GM23338 (cell line): ENCODE results near the gene SRGAP1. TPM values are rescaled to one million over a fixed set of nuclear protein-coding genes. Genes with fewer than 3 reads are reported as not detected.

Experiments used
- ATAC-seq: fragments of 200-7000 bp; cut with Tn5 transposase; 3 replicates; pipeline ENCODE4 v1.9.1; 2020
- DNase-seq: peaks from one replicate; pipeline ENCODE4 v3.0.0-alpha.2; 2015; ENCODE audit warnings: low spot score
- H2AFZ ChIP-seq: fragments of 200-600 bp; sonication (generic); 2 replicates; pipeline ENCODE4 v1.8.0; 2016; ENCODE audit warnings: antibody characterized with exemption, mild to moderate bottlenecking, moderate library complexity
- H3F3A ChIP-seq: fragments of 200-600 bp; sonication (generic); replicated peaks from 2 replicates; pipeline ENCODE4 v1.8.0; 2017; ENCODE audit warnings: antibody characterized with exemption, mixed run types, low read depth
- H3K27ac ChIP-seq: fragments of 200-600 bp; sonication (generic); 2 replicates; pipeline ENCODE4 v1.6.1; 2016; ENCODE audit warnings: low read depth
- H3K27me3 ChIP-seq: fragments of 200-600 bp; sonication (generic); 2 replicates; pipeline ENCODE4 v1.8.0; 2016; ENCODE audit warnings: mild to moderate bottlenecking, mixed run types, moderate library complexity; ENCODE audit not compliant: insufficient read depth
- H3K36me3 ChIP-seq: fragments of 200-600 bp; sonication (generic); 2 replicates; pipeline ENCODE4 v1.8.0; 2016; ENCODE audit warnings: mild to moderate bottlenecking; ENCODE audit not compliant: insufficient read depth
- H3K4me1 ChIP-seq: fragments of 200-600 bp; sonication (generic); 2 replicates; pipeline ENCODE4 v1.8.0; 2016; ENCODE audit warnings: mild to moderate bottlenecking, moderate library complexity; ENCODE audit not compliant: insufficient read depth
- H3K4me2 ChIP-seq: fragments of 200-600 bp; sonication (generic); 2 replicates; pipeline ENCODE4 v1.7.1; 2017; ENCODE audit warnings: mixed run types
- H3K4me3 ChIP-seq: fragments of 200-600 bp; sonication (generic); 2 replicates; pipeline ENCODE4 v1.6.1; 2016; ENCODE audit warnings: mixed run types
- H3K79me2 ChIP-seq: fragments of 200-600 bp; sonication (generic); replicated peaks from 2 replicates; pipeline ENCODE4 v1.8.0; 2017; ENCODE audit warnings: mild to moderate bottlenecking; ENCODE audit not compliant: insufficient read depth
- H3K9me2 ChIP-seq: fragments of 200-600 bp; sonication (generic); 2 replicates; pipeline ENCODE4 v1.8.0; 2017; ENCODE audit not compliant: insufficient read depth
- H4K20me1 ChIP-seq: fragments of 200-600 bp; sonication (generic); replicated peaks from 2 replicates; pipeline ENCODE4 v1.8.0; 2017; ENCODE audit warnings: mild to moderate bottlenecking; ENCODE audit not compliant: insufficient read depth
- H3K27ac Mint-ChIP-seq: 2 replicates; pipeline ENCODE4 v1.8.0; 2020; ENCODE audit warnings: inconsistent platforms, mild to moderate bottlenecking, moderate library complexity, mixed read lengths
- H3K27me3 Mint-ChIP-seq: 3 replicates; pipeline ENCODE4 v1.8.0; 2022; ENCODE audit warnings: low read depth, mild to moderate bottlenecking, moderate library complexity, mixed read lengths, inconsistent platforms; ENCODE audit not compliant: insufficient read depth, poor library complexity
- H3K36me3 Mint-ChIP-seq: 3 replicates; pipeline ENCODE4 v1.8.0; 2021; ENCODE audit warnings: low read depth, mild to moderate bottlenecking, inconsistent platforms, moderate library complexity, mixed read lengths
- H3K4me1 Mint-ChIP-seq: 3 replicates; pipeline ENCODE4 v1.8.0; 2020; ENCODE audit warnings: mild to moderate bottlenecking, inconsistent platforms, mixed read lengths
- H3K4me3 Mint-ChIP-seq: 3 replicates; pipeline ENCODE4 v1.8.0; 2021; ENCODE audit warnings: moderate library complexity, mild to moderate bottlenecking, inconsistent platforms, mixed read lengths
- H3K9me3 Mint-ChIP-seq: 3 replicates; pipeline ENCODE4 v1.8.0; 2020; ENCODE audit warnings: moderate library complexity, mild to moderate bottlenecking, inconsistent platforms, mixed read lengths
- CREB1 ChIP-seq: fragments of 250-450 bp; sonication (Bioruptor Pico); IDR thresholded peaks from 2 replicates; pipeline ENCODE4 v1.5.0; 2020; ENCODE audit warnings: low read depth, mild to moderate bottlenecking, moderate library complexity
- CTCF ChIP-seq, 2 experiments: fragments of 200-600 bp in 1 of 2; sonication (generic) in 1 of 2; conservative IDR thresholded peaks; 2 replicates each; pipeline versions ENCODE4 v1.5.1 to v1.6.1; 2016 to 2017; ENCODE audit warnings: antibody characterized with exemption in 2 of 2, low read depth in 2 of 2, mild to moderate bottlenecking in 2 of 2, moderate library complexity in 1 of 2
- EZH2 ChIP-seq: fragments of 200-600 bp; sonication (generic); IDR thresholded peaks from one replicate; pipeline ENCODE4 v1.8.0; 2017; ENCODE audit warnings: antibody characterized with exemption, mild to moderate bottlenecking, low read depth; ENCODE audit not compliant: unreplicated experiment
- EZH2phosphoT487 ChIP-seq: fragments of 200-600 bp; sonication (generic); IDR thresholded peaks from one replicate; pipeline ENCODE4 v1.8.1; 2018; ENCODE audit warnings: antibody characterized with exemption; ENCODE audit not compliant: unreplicated experiment
- JUNB ChIP-seq: IDR thresholded peaks from one replicate; pipeline ENCODE4 v1.6.1; 2016; ENCODE audit warnings: antibody characterized with exemption; ENCODE audit not compliant: unreplicated experiment
- NANOG ChIP-seq: IDR thresholded peaks from 2 replicates; pipeline ENCODE4 v1.6.1; 2016; ENCODE audit warnings: antibody characterized with exemption, borderline replicate concordance
- POLR2AphosphoS5 ChIP-seq: IDR thresholded peaks from 2 replicates; pipeline ENCODE4 v1.6.1; 2016; ENCODE audit warnings: antibody characterized with exemption, low read depth
- STAT1 ChIP-seq: IDR thresholded peaks from one replicate; pipeline ENCODE4 v1.6.1; 2016; ENCODE audit warnings: antibody characterized with exemption; ENCODE audit not compliant: unreplicated experiment
- ZNF331 ChIP-seq: fragments of 250-450 bp; sonication (Bioruptor Pico); IDR thresholded peaks from 2 replicates; pipeline ENCODE4 v1.5.0; 2020; ENCODE audit warnings: low read depth, mild to moderate bottlenecking, moderate library complexity
- polyA plus RNA-seq: library from polyadenylated mRNA; unstranded; fragments of >200 nt; fragmentation: Nextera tagmentation; extraction: Ambion mirVana; gene quantifications from 2 replicates; pipeline ENCODE4 v1.2.1, GENCODE V29; 2016
- total RNA-seq: library from RNA; depleted of rRNA; stranded (reverse); fragments of >200 nt; shearing (Covaris generic); gene quantifications from 2 replicates; pipeline ENCODE4 v1.2.3, GENCODE V29; 2014
- TF ChIP-seq, protein P1 (sequence below): IDR thresholded peaks from one replicate; pipeline ENCODE4 v1.6.1; 2018; ENCODE audit warnings: antibody characterized with exemption; ENCODE audit not compliant: unreplicated experiment

Gene SRGAP1
- total and polyA plus RNA-seq, 2 experiments from 2014 or later, result 6.1 to 8.1 TPM

DNA sequence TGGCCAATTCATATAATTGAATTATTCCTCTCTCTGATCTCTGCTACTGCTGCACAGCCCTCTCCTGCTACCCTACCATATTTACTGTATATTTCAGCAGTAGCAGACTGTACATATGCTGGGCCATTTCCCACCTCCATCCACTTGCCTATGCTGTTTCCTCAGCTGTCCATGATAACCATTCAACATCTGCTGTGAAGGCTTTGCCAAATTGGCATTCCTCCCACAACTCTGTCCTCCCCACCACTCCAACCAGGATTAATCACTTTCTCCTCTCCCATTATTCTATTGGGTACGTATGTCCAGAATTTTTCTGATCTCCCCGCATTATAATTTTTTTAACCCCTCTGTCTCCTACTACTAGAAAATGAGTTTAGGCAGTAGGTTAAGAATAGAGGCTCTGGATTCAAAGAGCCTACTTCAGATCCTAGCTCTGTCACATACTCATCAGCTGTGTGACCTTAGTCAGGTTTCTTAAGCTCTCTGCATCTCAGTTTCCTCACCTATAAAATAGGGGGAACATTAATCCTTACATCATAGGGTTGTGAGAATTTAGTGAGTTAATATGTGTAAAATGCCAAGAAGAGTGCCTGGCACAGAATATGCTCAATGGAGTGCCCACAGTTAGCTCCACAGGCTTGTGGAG lies 254.3 kb downstream of the SRGAP1 start (continued):
- TF ChIP-seq EZH2 (no peak), POLR2AphosphoS5 (no peak), CTCF (conservative IDR thresholded peaks at IDR 0.05; ENCODE audit: low read depth in 2 of 2) (no peak), ZNF331 (CRISPR knock-in tag) (no peak)

GRCh38 chr12:64099397-64099796 lies 254.9 kb downstream of the SRGAP1 start:
- Histone ChIP-seq H3F3A (no peaks in the 10 kb centered on the region), H3K4me2 (no peak overlapping the region), H3K27me3 (no peaks in the 10 kb centered on the region), H3K36me3 (no peaks in the 10 kb centered on the region; the same call in 1 of the 2 replicates), H3K4me1 (no peaks in the 10 kb centered on the region), H3K4me3 (no peak overlapping the region), H4K20me1 (no peaks in the 10 kb centered on the region), H3K27ac (no peak overlapping the region), H3K79me2 (no peaks in the 10 kb centered on the region), H2AFZ (no peak overlapping the region), H3K9me2 (no peaks in the 10 kb centered on the region)
- DNase-seq (no peak), ATAC-seq (no peak)
- peaks cover 2% of the 10 kb centered on the region for H3K27me3 Mint-ChIP-seq
- H3K4me3 Mint-ChIP-seq, result no peak overlapping the region
- H3K9me3 Mint-ChIP-seq, result no peaks in the 10 kb centered on the region
- H3K4me1 Mint-ChIP-seq, result no peaks in the 10 kb centered on the region
- no peaks in the 10 kb centered on the region; the same call in 2 of the 3 replicates for H3K36me3 Mint-ChIP-seq
- H3K27ac Mint-ChIP-seq, result no peak overlapping the region
- TF ChIP-seq POLR2AphosphoS5 (no peak), STAT1 (no peak), NANOG (no peak), EZH2phosphoT487 (no peak), EZH2 (no peak), JUNB (no peak), CTCF (conservative IDR thresholded peaks at IDR 0.05; ENCODE audit: low read depth in 2 of 2) (no peak), CREB1 (CRISPR knock-in tag) (no peak)
- TF ChIP-seq, protein P1, sequence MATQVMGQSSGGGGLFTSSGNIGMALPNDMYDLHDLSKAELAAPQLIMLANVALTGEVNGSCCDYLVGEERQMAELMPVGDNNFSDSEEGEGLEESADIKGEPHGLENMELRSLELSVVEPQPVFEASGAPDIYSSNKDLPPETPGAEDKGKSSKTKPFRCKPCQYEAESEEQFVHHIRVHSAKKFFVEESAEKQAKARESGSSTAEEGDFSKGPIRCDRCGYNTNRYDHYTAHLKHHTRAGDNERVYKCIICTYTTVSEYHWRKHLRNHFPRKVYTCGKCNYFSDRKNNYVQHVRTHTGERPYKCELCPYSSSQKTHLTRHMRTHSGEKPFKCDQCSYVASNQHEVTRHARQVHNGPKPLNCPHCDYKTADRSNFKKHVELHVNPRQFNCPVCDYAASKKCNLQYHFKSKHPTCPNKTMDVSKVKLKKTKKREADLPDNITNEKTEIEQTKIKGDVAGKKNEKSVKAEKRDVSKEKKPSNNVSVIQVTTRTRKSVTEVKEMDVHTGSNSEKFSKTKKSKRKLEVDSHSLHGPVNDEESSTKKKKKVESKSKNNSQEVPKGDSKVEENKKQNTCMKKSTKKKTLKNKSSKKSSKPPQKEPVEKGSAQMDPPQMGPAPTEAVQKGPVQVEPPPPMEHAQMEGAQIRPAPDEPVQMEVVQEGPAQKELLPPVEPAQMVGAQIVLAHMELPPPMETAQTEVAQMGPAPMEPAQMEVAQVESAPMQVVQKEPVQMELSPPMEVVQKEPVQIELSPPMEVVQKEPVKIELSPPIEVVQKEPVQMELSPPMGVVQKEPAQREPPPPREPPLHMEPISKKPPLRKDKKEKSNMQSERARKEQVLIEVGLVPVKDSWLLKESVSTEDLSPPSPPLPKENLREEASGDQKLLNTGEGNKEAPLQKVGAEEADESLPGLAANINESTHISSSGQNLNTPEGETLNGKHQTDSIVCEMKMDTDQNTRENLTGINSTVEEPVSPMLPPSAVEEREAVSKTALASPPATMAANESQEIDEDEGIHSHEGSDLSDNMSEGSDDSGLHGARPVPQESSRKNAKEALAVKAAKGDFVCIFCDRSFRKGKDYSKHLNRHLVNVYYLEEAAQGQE, result no peak
